Eye (tissue), 1 donor: ENCODE data around the gene UBE2O.

ENCODE experiments used
- DNase-seq: peaks from one replicate; pipeline ENCODE4 v3.0.0-alpha.2; 2015

Gene UBE2O

GRCh38 chr17:76452660-76453430 lies at the start of gene UBE2O:
TSS of gene UBE2O (minus strand) at chr17:76453152. CDS start at chr17:76453141, 11 bp downstream.
- DNase-seq, result peak; percentile 96

GRCh38 chr17:76501827-76502307 lies 48.9 kb upstream of the UBE2O start:
- DNase-seq, result no peak

GRCh38 chr17:76501018-76501826 lies 48.3 kb upstream of the UBE2O start, which contains the start of gene RHBDF2:
TSS of gene RHBDF2 (minus strand) at chr17:76501423. CDS start at chr17:76481524, 19,899 bp downstream.
- DNase-seq, result peak; percentile 85

- no peak for DNase-seq
These were observed 47.7 kb upstream of the UBE2O start for GRCh38 chr17:76500747-76501017.

GRCh38 chr17:76500074-76500746 lies 47.3 kb upstream of the UBE2O start:
- DNase-seq, result no peak

- DNase-seq, result no peak
These were observed 46.3 kb upstream of the UBE2O start for GRCh38 chr17:76499267-76499667.

- no peak for DNase-seq
These were observed 45.9 kb upstream of the UBE2O start for GRCh38 chr17:76498876-76499251.

- DNase-seq, result peak; percentile 89
These were observed 45.3 kb upstream of the UBE2O start for GRCh38 chr17:76497979-76498875.

GRCh38 chr17:76497699-76497978 lies 44.7 kb upstream of the UBE2O start:
- DNase-seq, result no peak

- DNase-seq, result no peak
These were observed 43.5 kb upstream of the UBE2O start for GRCh38 chr17:76496464-76496863.

GRCh38 chr17:76495663-76496400 lies 42.9 kb upstream of the UBE2O start:
- DNase-seq, result no peak

- DNase-seq, result no peak
These were observed 40.7 kb upstream of the UBE2O start for GRCh38 chr17:76493505-76494167.

GRCh38 chr17:76492989-76493501 lies 40.1 kb upstream of the UBE2O start:
- peak; percentile 60 for DNase-seq

- DNase-seq, result peak; percentile 30
These were observed 39.4 kb upstream of the UBE2O start for GRCh38 chr17:76492123-76492988.

GRCh38 chr17:76491271-76492122 lies 38.5 kb upstream of the UBE2O start:
- DNase-seq, result no peak

- no peak for DNase-seq
These were observed 37.3 kb upstream of the UBE2O start for GRCh38 chr17:76490112-76490710.

- no peak for DNase-seq
These were observed 34.7 kb upstream of the UBE2O start for GRCh38 chr17:76487451-76488192.

- no peak for DNase-seq
These were observed 32.6 kb upstream of the UBE2O start for GRCh38 chr17:76485569-76485968.
